Stimulated activated CD8-positive, alpha-beta memory T cell treated with anti-CD3 and anti-CD28 coated beads, Interleukin-15, amount 100 ng/mL, for 48 hours (primary cell): Measurements from ENCODE around the gene CLCN7.

ENCODE experiments used
- DNase-seq, 2 donors: peaks; one replicate each; pipeline ENCODE4 v3.0.0-alpha.2; 2020; ENCODE audit warnings: low read depth in 2 of 2

CLCN7 gene

DNA sequence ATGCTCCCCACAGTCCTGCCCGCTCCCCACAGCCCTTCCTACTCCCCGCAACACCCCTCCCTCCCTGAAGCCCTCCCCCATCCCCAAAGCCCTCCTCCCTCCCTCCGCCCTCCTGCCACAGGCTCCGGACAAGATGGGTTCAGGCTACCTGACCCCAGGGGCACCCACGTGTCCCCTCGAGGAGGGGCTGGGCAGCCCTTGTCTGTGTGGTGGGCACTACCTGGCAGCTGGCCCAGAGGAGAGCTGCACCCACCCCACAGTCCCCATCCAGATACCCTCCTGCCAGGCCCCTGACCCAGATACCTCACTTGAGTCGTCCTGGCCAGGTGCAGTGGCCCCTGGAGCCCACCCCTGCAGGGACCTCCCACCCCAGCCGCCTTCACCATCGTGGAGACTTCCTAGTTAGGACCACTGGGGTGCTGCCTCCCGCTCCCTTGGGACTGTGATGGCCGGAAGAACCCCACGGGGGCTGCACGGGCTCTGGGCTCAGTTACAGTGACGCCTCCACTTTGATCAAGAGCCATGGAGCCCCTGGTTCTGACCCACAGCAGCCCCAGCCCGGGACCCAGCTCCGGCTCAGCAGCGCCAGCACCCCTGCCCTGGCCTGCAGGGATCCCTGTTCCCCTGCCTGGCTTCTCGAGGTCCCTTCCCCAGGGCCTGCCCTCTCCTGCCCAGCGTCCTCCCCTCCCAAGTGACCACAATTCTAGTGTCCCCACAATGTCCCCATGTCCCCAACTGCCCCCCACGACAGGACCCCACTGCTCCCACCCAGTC lies 43.1 kb downstream of the CLCN7 start:
- no peak for DNase-seq

DNA sequence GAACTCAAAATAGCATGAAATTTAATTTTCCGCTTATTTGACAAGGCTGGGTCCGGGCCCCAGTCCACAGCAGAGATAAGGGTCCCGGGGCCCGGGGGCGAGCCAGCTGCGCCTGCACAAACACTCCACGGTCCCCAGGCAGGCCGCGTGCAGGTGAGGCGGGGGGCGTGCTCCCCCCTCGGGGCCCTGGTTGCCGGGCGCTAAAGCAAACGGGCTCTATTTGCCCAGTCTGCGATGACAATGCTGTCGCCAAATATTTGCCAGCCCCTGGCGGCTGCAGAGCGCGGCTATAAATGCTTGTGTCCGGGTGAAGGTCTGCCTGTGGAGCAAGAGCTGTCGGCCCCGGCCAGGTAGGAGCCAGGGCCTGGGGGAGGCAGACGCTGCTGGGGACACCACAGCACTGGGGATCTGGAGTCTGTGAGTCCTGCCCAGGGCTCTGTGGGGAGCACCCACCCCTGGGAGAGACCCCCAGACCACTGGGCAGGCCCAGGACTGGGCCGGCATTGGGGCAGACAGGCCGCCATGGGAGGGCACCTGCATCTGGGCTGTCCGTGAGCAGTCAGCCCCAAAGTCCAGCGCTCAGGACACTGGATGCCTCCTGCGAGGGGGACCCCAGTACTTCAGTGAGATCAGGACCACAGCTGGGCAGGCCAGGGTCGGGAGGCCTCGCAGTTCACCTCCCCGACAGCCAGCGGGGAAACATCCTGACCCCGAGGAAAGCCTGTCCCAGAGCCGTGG lies 43.9 kb downstream of the CLCN7 start, which contains the start of gene PERCC1:
PERCC1 (plus strand) TSS at position 320 of the 738 bp plus-strand sequence. CDS start 1,516 bp downstream, outside the sequence.
- no peak for DNase-seq

DNA sequence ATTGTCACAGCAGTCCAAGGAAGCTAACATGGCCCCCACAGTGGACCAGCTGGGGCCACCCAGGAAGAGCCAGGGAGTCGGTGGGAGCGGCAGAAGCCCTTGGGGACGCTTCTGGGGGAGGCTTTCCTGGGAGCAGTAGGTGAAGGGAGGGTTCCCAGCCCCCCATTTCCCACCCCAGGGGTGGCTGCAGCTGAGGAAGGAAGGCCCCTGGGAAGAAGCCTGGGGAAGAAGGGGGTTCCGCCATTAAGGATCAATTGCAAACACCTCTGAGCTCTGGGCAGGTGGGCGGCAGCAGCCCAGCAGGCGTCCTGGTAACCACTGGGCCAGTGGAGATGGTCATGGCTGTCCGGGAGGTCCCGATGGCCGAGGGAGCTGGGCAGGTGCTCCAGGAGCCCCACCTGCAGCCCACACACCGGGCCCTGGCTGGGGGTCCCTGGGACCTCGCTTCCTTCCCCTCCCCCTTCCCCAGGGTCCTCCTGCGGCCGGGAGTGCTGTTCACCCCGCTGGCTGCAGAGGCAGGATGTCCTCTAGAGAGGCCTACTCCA lies 44.5 kb downstream of the CLCN7 start:
- no peak for DNase-seq

DNA sequence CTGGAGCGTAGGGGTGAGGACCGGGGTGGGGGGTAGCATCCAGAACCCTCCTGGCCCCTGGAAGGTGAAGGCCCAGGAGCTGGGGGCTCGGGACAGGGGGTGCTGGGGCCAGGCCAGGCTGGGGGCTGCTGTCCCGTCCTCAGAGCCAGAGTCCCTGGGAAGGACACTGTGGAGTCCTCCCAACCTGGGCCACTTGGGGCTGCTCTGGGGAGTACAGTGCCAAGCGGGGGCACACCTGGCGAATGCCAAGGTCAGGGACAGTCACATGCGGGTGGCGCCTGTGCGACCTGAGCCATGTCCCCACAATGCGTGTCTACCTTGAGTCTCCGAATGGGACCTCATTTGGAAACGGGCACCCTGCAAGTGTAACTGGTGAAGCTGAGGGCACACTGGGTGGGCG lies 45.2 kb downstream of the CLCN7 start:
- no peak for DNase-seq

DNA sequence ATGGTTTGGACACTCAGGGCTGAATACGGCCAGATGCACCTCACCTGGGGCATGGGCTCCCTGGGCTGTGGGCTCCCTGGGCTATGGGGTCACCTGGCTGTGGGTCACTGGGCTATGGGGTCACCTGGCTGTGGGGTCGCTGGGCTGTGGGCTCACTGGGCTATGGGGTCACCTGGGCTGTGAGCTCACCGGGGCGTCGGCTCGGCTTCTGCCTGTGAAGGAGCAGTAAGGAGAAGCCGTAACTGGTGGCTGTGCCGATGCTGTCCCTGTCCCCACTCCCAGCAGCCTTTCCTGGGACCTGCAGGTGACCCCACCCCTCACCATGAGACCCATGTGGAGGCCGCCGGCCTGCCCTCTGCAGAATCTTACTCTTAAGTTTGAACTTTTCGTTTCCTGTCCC lies 45.8 kb downstream of the CLCN7 start:
- DNase-seq: no peak

DNA sequence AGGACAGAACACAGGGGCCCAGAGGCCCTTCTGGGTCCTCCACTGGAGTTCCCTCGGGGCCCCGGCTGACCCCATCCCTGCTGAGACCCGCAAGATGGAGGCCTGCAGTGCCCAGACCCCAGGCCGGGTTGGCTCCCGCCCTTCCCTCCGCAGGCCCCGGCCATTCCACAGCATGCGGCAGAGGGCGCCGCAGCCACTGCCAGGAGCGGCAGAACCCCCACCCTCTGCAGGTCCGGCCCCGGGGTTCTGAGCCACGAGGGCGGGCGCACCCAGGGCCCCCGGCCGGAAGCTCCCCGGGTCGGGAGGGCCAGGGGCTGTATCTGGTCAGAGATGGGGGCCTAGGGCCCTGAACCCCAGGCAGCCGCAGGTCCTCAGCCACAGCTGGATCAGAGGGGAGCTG lies 46.3 kb downstream of the CLCN7 start:
- DNase-seq: peak in 1 of 2 donors; percentile 49

DNA sequence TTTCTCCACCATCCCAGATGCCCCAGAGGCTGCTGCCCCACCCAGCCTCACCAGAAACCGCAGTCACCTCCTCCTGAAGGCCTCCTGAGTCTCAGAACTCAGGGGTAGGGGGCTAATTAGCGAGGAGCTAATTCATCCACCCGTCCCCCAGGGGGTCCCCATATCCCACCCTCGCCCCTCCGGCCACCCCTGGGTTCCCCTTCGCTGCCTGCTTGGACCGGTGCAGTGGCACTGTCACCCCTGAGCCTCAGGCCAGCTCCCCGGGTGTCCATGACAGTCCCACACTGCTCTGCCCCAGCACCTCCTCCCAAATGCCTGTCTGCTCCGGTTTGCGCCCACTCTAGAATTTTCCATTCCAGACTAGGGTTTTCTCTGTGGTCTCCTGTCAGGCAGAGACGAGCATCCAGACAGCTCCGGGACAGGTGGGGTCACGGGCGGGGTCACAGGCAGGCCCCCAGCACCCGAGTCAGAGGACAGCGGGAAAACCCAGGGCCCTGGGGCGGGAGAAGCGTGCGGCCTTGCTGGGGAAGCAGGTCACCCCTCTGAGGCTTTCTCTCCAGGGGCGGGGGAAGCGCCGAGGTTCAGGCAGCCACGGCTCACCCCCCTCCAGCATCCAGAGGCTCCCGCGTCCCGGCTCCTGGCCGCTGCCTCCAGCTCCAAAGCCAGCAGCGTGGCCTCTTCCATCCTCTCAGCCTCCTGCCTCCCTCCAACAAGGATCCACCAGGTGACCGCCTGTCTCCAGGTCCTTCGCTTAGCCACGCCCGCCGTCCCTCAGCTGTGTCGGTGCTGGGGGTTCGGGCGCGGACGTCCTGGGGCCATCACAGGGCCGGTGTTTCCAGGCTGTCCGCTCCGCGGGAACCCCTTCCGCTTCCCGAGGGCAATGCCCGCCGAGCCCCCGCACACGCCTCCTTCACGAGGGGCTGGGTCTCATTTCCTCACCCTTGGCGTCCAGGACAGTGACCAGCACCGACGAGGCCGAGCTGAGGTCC lies 47.1 kb downstream of the CLCN7 start:
- no peak for DNase-seq

DNA sequence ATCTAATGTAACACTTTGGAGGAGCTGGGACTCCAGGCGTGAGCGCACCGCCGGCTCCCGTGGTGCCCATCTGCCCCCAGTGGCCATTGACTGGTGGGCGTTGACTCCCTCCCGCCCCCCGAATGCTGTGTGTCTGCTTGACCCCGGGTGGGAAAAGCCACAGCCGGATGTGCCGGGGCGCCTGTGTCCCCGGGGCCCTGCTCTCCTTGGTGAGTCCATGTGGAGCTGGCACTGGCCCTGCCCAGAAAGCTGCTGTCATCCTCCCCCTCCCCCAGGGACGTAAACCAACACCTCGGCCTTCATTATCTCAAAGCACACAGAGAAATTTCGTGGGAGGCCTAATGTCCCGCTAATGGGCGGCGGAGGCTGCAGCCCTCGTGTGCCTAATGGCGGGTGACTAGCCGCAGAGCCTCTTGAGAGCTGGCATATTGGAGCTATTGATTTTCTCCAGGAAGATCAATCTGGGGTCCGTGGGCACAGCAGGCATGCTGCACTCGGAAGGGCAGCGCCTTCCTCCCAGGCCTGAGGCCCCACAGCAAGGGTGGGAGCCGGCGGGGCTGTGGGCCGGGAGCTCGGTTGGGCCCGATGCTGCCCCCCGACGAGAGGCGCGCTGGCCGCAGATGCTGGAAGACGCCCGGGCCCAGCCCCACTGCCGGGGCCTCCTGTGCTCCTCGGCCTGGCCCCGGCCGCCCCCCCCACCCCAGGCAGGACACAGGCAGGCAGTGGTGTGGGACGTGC lies 47.9 kb downstream of the CLCN7 start:
- DNase-seq: no peak

DNA sequence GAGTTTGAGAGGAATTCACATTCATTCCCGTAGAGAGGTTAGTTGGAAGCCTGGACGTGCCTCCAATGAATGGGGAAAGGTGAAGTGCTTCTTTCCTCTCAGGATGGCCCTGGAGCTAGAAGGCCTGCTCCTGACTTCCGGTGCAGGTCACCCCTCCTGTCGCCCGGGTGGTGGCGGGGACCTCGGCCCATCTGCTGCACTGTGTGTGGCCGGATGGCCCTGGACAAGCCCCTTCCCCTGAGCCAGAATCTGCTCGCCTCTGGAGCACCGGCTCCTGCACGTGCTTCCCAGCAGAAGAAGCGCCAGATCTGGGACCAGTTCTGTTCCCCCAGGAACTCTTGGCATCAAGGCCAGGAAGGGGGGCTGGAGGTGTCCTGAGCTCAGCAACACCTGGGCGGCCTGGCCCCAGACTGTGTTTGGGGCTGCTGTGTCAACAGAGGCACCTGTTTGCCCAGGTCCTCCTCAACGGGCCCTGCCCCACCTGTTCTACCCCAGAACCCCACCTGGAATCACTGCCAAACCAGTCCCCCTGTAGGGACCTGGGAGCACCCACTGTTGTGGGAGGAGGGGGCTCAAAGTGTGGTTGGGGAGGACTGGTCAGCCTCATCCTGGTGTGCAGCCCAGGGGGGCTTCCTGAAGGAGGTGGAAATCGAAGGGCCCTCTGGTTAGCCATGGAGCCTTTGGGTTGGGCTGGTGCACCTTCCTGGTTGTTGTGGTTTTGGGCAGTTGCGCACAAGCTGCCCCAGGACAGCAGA lies 49.0 kb downstream of the CLCN7 start:
- no peak for DNase-seq

DNA sequence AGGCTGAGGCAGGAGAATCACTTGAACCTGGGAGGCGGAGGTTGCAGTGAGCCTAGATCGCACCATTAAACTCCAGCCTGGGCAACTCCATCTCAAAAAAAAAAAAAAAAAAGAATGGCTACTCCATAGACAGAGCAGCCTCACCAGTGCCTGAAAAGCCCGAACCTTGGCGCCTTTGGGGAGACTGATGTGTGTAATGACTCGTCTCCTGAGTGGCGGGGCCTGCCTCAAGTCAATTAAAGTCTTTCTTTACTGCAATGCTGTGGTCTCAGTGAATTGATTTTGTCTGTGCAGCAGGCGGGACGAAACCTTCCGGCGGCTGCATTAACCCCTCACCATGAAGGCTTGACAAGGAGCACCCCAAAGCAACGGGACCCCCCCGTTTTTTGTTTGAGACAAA lies 50.8 kb downstream of the CLCN7 start:
- no peak for DNase-seq

DNA sequence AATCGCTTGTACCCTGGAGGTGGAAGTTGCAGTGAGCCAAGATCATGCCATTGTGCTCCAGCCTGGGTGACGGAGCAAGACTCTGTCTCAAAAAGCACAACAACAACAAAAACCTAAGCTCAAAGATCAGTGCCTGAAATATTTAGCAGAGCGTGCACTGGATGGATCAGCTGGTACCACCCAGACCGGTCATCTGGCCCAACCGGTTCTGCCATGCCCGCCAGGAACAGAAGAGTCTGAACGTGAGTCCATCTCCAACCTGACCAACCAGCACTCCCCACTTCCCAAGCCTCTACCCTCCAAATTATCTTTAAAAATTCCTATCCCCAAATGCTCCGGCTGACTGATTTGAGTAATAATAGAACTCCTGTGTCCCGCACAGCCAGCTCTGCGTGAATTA lies 52.8 kb downstream of the CLCN7 start:
- no peak for DNase-seq

DNA sequence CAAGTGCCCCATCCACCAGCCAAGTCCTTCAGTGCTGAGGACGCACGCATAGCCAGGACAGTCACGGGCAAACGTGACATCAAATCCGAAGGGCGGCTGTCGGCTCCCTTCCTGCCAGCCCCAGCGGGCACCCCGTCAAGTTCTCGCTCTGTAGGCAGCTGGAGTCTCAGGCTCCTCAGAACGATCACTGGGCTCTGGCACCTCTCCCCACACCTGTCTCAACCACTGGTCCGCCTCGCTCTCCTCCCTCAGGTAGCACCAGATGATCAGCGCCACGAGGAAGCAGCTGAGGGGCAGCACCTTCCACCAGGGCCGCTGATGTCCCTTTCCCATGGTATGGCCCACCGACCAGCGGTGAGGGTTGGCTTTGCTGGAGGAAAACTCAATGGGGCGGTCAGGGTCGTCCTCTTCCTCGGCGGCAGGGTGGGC lies 54.7 kb downstream of the CLCN7 start:
- DNase-seq: no peak

DNA sequence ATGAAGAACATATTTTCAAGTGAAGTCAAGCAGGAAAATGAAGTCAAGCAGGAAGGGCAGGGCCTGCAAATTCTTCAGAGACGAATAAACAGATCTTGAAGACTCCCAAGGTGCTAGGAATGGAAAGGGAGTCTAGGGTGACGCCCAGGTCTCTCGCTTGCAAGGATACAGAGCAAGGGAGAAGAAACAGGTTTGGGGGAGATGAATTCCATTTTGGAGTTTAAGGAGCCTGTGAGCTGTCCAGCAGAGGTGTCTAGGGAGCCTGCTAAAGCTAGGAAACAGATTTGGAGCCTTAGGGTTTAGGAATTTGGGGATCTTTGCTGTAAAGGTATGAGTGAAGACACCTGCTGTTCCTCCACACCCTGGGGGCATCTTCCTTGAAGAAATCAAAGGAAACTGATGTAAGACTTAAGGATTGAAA lies 58.3 kb downstream of the CLCN7 start:
- no peak for DNase-seq

DNA sequence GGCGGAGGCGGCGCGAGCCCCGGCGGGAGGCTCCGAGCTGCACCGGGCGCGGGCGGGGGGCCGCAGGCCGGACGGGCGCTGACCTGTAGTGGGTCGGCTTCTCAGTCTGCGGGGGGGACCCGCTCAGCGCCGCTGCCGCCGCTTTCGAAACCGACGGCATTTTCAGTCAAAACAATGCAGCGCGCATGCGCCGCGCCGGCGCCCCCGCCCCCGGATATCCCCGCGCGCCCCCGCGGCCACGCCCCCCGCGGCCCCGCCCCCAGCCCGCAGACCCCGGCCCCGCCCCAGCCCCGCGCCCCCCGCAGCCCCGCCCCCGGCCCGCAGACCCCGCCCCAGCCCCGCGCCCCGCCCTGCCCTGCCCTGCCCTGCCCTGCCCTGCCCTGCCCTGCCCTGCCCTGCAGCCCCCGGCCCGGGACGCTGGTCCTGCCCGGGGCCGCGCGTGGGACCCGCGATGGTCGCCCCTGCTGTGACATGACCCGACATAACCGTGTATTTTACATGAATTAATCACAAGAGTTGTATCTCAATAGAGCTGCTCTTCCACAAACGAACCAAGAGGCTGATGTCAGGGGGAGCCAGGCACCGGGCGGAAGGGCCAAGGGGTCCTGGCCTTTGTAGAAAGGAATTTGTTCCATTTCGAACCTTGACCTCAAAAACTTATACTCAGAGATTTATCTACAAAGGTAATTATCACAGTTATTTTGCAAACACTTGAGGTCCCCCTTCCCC lies 60.1 kb downstream of the CLCN7 start, which contains the start of gene UNKL:
UNKL (minus strand) TSS at position 173 of the 729 bp plus-strand sequence; CDS start at position 160, 13 bp downstream.
- DNase-seq: peak; percentile 70 to 74

DNA sequence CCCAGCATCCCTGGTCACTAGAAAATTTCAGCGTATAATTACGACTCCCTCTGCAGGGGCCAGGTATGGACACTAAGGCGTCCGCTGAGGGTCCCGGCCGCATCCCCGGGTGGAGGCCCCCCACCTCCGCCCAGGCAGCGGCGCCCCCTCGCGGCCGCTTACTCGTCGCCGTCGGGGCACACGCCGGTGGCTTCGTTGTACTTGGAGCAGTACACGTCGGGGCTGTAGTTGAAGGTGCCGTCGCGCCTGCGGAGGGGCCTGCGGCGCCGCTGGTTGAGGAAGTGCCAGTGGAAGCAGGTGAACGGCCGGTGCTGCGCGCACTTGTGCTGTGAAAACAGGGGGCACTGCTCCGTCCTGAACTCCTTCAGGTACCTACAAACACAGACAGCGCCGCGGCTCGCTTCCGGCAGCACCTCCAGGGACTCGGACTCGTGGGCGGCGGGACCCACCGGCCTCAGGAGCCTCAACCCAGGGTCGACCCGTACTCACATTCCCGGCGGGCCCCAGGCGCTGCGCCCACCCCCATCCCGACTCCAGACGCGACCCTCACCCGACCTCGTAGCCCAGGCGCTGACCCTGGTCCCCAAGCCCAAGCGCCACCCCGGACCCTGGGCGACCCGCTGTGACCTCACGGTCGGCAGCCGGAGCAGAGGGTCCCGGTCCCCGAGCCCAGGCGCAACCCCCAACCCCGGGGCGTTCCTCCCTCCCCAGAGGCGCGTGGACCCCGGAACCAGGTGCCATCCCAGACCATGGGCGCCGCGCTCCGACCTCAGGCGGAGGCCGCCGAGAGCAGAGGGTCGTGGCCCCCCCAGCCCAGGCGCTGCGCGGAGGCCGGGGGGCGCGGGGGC lies 60.9 kb downstream of the CLCN7 start:
- peak; percentile 55 to 60 for DNase-seq

DNA sequence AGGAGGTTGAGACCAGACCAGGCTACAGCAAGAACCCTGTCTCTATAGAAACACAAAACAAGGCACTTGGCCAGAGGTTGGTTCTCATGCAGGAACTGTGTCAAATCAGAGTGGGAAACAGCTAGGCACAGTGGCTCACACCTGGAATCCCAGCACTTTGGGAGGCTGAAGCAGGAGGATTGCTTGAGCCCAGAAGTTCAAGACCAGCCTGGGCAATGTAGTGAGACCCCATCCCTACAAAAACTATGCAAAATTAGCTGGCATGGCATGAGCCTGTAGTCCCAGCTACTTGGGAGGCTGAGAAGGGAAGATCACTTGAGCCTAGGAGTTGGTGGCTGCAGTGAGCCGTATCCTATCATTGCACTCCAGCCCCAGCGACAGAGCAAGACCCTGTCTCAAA lies 62.0 kb downstream of the CLCN7 start:
- no peak for DNase-seq

DNA sequence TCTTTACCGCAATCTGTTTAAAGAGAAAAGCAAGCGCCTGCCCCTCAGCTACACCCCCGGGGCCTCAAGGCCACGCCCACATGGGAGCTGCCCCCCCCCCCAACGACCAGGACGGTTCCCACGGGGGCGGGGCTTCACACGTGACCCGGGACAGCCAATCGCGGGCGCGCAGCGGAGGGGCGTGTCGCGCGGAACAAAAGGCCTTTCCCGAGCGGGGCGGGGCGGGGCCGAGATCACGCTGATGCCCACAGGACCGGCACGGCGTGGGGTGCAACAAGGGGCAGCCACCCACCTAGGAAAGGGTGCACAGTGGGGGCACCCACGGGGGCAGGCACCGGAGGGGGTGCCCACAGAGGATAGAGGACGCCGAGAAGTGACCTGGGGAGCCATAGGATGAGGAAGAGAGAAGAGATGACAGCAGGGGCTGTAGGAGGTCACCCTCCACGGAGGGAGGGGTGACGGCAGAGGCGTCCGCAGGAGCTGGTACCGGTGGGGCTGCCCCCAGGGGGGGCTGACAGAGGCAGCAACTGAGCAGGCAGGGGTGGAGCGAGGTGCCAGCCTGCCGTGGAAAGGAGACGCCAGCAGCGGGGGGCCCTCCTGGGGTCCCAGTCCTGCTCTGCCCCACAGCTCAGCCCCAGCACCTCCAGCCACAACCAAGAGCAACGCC lies 66.5 kb downstream of the CLCN7 start:
- peak; percentile 89 to 90 for DNase-seq

DNA sequence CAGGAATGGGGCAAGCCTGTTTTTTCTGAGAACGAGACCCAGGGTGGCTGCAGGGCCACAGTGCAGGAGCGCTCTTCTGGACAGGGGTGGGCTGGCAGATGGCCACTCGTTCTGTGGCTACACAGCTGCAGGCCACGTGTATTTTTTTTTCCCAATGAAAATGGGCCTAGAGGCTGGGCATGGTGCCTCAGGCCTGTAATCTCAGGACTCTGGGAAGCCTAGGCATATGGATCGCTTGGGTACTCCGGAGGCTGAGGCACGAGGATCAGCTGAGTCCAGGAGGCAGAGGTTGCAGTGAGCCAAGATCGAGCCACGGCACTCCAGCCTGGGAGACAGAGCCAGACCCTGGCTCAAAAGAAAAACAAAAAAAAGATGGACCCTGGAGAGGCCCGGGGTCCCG lies 67.1 kb downstream of the CLCN7 start:
- DNase-seq: no peak
